GM12865 (cell line): Measurements from ENCODE around the gene SLC25A21.

Source experiments
- DNase-seq: peaks from one replicate; pipeline ENCODE4 v3.0.0; 2010; ENCODE audit warnings: low read depth
- H3K4me3 ChIP-seq: 2 replicates; pipeline ENCODE4 v1.5.1; 2011; ENCODE audit warnings: mild to moderate bottlenecking, low read depth, low read length, control low read depth
- TF ChIP-seq, protein P1 (sequence below): IDR thresholded peaks from 2 replicates; pipeline ENCODE4 v1.5.1; 2011; ENCODE audit warnings: low read length, control low read depth, low read depth, inconsistent platforms; ENCODE audit not compliant: insufficient read depth; ENCODE audit errors: missing control alignments

SLC25A21 gene

DNA sequence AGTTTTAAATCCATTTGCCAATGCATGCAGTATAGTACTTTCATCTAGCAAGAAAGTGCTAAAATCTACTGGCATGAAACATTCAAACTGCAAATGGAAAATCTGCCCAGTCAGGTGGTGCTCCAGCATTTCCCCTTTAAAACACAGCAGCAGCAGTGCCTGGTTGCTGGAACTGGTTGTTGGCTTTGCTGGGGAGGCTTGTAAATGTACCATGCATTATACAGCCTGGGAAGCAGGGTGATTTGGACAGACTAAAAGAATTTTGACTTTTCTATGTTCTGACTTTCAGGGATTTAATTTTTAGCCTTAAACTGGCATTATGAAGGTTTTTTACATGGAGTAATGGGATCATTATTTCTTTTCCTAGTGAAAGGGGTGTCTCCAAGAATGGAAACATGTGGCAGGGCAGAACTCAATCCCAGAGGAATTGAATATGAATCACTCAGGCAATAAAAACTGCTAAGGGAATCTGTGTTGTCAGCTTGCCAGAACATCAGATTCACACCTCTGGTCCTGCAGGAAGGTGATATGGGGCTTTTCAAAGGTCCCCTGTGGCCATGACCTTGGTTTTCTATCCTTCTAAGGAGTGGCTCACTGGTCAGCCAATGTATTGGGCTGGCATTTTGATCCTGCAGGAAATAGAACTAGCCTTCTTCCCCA, 519.7 kb downstream of the SLC25A21 start:
- no peak for DNase-seq
- H3K4me3 ChIP-seq: no peak overlapping the region
- TF ChIP-seq, protein P1, sequence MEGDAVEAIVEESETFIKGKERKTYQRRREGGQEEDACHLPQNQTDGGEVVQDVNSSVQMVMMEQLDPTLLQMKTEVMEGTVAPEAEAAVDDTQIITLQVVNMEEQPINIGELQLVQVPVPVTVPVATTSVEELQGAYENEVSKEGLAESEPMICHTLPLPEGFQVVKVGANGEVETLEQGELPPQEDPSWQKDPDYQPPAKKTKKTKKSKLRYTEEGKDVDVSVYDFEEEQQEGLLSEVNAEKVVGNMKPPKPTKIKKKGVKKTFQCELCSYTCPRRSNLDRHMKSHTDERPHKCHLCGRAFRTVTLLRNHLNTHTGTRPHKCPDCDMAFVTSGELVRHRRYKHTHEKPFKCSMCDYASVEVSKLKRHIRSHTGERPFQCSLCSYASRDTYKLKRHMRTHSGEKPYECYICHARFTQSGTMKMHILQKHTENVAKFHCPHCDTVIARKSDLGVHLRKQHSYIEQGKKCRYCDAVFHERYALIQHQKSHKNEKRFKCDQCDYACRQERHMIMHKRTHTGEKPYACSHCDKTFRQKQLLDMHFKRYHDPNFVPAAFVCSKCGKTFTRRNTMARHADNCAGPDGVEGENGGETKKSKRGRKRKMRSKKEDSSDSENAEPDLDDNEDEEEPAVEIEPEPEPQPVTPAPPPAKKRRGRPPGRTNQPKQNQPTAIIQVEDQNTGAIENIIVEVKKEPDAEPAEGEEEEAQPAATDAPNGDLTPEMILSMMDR: no peak

DNA sequence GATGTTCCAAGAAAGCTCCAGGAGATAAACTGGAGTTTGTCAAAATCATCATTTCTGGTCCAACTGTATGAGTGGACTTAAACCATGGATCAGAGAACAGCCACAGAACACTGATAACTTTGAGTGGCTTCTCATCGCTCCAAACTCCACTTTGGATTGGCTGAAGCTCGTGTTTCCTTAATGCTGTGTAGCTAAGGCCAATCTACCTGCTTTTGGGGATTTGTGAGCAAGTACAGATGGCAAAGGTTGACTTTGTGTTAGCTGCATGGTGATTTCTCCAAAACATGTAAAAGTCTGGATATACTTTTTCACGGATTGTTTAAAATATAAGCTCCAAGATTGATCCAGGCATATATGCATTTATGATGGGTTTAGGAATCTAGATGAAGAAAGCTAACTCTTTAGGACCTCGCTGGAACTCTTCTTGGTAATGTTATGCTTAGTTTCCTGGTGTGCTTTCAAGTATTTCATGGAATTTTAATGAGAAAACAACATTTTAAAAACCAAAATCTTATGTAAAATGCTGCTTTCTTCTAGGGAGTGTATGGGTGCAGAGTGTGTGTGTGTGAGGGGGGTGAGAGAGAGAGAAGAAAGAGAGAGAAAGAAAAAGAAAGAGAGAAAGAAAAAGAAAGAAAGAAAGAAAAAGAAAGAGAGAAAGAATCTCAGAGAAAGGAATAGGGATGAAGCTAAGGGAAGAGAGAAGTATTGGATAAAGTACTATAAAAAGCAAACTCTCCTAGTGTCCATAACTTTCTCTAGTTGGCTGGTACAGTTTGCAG, 522.3 kb downstream of the SLC25A21 start:
- TF ChIP-seq, protein P1: no peak
- DNase-seq: no peak
- H3K4me3 ChIP-seq: no peak overlapping the region

DNA sequence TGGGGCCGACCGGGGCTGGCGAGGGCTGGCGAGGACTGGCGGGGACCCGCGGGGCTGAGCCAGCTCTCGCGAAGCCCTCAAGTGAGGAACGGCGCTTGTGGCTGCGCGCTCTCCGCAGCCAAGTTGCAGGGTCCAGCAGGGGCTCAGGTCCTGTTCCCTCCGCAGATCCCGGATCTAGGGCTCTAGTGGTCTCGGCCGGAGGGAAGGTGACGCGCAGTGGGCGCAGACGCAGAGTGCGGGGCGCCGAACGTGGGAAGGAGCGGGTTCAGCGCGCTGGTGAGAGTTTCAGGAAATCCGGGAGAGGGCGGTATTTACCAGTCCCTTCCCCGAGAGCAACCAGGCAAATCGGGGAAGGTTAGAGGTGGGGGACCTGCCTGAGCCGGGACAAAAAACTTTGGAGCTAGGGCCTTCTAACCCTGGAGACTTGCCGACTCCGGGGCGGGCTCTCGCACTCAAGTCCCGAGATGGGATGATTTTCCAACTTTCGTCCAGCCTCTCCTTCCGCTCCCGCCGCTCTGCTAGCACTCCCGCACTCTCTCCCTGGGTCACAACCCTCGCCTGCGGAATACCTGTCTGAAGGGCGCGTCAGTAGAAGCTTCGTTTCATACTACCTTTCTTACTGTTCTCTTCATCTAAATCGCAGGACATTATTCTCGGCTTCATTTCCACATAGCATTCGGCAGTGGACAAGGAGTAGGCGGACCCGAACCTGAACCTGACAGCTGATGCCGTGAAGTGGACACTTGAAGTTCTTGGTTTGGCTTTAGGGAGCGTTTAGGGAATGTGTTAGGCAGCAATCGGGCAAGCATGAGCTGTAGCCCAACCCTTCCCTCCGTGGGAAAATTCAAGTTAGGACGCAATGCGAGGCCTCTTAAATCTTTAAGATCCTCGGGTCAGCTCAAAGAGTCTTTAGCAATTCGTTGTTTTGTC, 524.3 kb downstream of the SLC25A21 start:
- TF ChIP-seq, protein P1: no peak
- no peak for DNase-seq
- no peak overlapping the region for H3K4me3 ChIP-seq

DNA sequence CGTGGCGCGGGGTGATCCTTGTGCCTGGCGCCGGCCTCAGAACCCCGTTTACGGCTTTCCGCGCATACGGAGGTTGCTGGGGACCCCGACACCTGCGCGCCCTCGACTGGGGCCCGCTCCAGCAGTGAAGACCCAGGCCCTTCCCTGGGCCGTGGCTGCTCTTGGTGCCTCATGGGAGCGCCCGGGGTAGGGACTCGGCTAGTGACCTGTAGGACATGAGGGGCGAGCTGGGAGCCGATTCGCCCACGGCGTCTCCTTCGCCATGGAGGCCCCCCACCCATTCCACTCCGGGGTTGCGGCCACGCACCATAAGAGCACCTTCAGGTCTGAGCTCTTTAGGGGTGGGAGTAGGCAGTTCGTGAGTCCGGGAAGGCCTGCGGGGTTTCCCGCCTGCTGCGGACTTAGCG, 525.0 kb downstream of the SLC25A21 start:
- TF ChIP-seq, protein P1: no peak
- no peak for DNase-seq
- no peak overlapping the region for H3K4me3 ChIP-seq

DNA sequence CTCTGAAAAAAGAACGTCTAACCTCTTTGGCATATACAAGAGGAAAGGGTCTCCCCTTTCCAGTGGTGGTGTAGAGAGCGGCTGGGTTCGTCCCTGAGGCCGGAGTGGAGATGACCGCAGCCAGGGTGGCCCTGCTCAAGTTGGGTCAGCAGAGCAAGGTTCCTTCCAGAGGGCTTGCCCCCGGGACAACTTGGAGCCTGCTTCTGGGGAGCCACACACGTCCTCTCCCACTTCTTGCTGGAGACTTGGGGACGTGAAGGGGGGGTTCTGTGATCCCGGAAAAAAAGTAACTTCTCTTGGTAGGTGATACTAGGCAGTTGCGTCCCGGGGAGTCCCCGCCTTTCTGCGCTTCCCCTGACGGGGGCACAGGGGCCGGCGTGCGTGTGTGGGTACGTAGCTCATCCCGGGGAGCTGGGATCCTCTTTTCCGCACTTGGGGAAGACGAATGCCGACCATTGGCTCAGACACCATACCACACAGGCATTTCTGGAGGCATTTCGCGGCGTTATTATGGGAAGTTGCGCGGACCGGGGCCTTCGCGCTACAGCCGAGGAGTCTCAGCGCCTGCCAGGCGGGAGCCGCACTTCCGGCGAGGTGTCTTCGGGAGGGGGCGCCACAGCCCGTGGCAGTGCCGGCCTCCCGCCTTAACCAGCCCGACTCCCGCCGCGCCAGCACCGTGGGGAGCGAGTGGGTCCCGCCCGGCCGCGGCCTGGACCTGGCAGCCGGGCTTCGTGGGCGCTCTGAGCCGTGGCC, 525.6 kb downstream of the SLC25A21 start:
- H3K4me3 ChIP-seq: no peak overlapping the region
- TF ChIP-seq, protein P1: no peak
- DNase-seq: no peak

DNA sequence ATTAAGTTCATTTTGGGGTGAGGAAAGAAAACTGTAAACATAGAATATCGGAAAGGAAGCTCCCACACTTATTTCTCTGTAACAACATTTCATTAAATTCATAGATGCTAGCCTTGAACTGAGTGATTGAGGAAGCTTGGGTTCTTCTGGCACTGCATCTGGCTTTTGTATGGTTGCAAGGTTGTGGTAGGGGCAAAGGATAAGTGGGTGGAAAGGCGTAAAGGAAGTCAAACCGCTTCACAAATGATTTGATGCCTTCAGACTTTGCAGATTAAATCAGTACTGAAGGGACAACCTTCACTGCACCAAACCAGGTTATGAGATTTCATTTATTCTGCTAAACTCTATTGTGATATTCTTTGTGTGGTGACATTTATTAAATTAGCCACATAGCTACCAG, 538.8 kb downstream of the SLC25A21 start:
- TF ChIP-seq, protein P1: no peak
- DNase-seq: no peak
- no peak overlapping the region for H3K4me3 ChIP-seq
